Mesendoderm (in vitro differentiated cells): ENCODE results near the gene TNPO3.
A peak's percentile ranks its signal among the peaks of the same experiment; 100 is the strongest.
"Not testable (repeated sequence)": the region's sequence is repeated elsewhere in the genome, so short reads cannot be mapped to it uniquely, and the experiment has no call there.

Experiments
- DNase-seq: peaks from one replicate; pipeline ENCODE4 v3.0.0; 2013
- H2AK5ac ChIP-seq: 2 replicates; pipeline ENCODE4 v1.6.1; 2013; ENCODE audit warnings: low read length, inconsistent platforms
- H2BK120ac ChIP-seq: 2 replicates; pipeline ENCODE4 v1.6.1; 2013; ENCODE audit warnings: low read depth, mild to moderate bottlenecking, low read length, moderate library complexity, mixed read lengths
- H2BK15ac ChIP-seq: replicated peaks from 2 replicates; pipeline ENCODE4 v1.6.1; 2013; ENCODE audit warnings: low read depth, mild to moderate bottlenecking, moderate library complexity
- H2BK5ac ChIP-seq: 2 replicates; pipeline ENCODE4 v1.6.1; 2013; ENCODE audit warnings: low read length, inconsistent platforms
- H3K18ac ChIP-seq: 2 replicates; pipeline ENCODE4 v1.6.1; 2013; ENCODE audit warnings: mild to moderate bottlenecking, low read length, mixed read lengths
- H3K23ac ChIP-seq: one replicate; pipeline ENCODE4 v1.6.1; 2013; ENCODE audit warnings: low read length
- H3K27ac ChIP-seq: 2 replicates; pipeline ENCODE4 v1.5.1; 2013; ENCODE audit warnings: low read depth, mild to moderate bottlenecking, inconsistent platforms, low read length, moderate library complexity
- H3K27me3 ChIP-seq: 2 replicates; pipeline ENCODE4 v1.6.1; 2013; ENCODE audit warnings: low read length, control low read depth, mild to moderate bottlenecking, inconsistent platforms; ENCODE audit not compliant: insufficient read depth, poor library complexity
- H3K36me3 ChIP-seq: 2 replicates; pipeline ENCODE4 v1.6.1; 2013; ENCODE audit warnings: low read length, inconsistent platforms; ENCODE audit not compliant: control insufficient read depth, insufficient read depth
- H3K4ac ChIP-seq: one replicate; pipeline ENCODE4 v1.6.1; 2013; ENCODE audit warnings: low read depth, mild to moderate bottlenecking, low read length, moderate library complexity
- H3K4me1 ChIP-seq: 2 replicates; pipeline ENCODE4 v1.6.1; 2013; ENCODE audit warnings: low read depth, low read length, inconsistent platforms; ENCODE audit not compliant: control insufficient read depth
- H3K4me2 ChIP-seq: 2 replicates; pipeline ENCODE4 v1.6.1; 2013; ENCODE audit warnings: low read length
- H3K4me3 ChIP-seq: 2 replicates; pipeline ENCODE4 v1.5.1; 2013; ENCODE audit warnings: mild to moderate bottlenecking, low read length
- H3K56ac ChIP-seq: one replicate; pipeline ENCODE4 v1.6.1; 2013; ENCODE audit warnings: low read length
- H3K79me1 ChIP-seq: 2 replicates; pipeline ENCODE4 v1.6.1; 2013; ENCODE audit warnings: low read length, inconsistent platforms
- H3K79me2 ChIP-seq: 2 replicates; pipeline ENCODE4 v1.6.1; 2013; ENCODE audit warnings: mild to moderate bottlenecking, low read length; ENCODE audit not compliant: control insufficient read depth, insufficient read depth
- H3K9ac ChIP-seq: 2 replicates; pipeline ENCODE4 v1.6.1; 2013; ENCODE audit warnings: low read length, inconsistent platforms
- H4K5ac ChIP-seq: one replicate; pipeline ENCODE4 v1.6.1; 2013; ENCODE audit warnings: low read length
- H4K8ac ChIP-seq: one replicate; pipeline ENCODE4 v1.6.1; 2013; ENCODE audit warnings: low read depth, mild to moderate bottlenecking, control low read depth, low read length, moderate library complexity
- WGBS: extraction: QIAGEN DNeasy Blood & Tissue Kit; methylation state at CpG from one replicate; pipeline ENCODE4 v1.1.7; 2013; ENCODE audit warnings: low lambda C conversion rate, missing lambda C conversion rate; ENCODE audit not compliant: insufficient coverage; ENCODE audit errors: extremely low coverage; 5-methylcytosine and 5-hydroxymethylcytosine counted together

Gene TNPO3

DNA sequence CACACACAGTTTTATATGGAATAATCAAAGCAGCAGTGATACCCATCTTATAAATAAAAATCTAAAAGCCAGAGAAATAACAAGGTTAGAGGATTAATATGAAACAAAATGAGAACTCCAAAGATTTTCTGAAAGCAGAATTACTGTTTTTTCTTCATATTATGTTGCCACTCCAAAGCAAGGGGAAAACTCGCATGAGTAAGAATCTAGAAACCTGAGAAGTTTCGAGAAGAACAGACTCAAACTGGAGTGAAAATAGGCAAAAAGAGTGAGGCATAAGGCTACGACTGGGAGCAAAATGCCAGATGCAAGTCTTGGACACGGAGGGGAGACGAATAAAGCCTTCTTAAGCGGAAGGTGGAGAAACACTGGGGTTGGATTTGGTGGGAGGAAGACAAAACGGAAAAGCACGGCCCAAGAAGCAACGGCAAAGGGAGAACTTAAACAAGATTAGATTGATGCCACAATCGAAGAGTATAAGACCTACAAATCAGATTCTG, 923 bp downstream of the TNPO3 start:
- no CpG with 5 or more reads among the region's 10 CpGs for WGBS
- H3K23ac ChIP-seq = no peak overlapping the region

GRCh38 chr7:129052441-129052840, 2.5 kb downstream of the TNPO3 start:
- no peak overlapping the region for H3K56ac ChIP-seq
- H3K27ac ChIP-seq = no peak overlapping the region
- no peak overlapping the region for H3K23ac ChIP-seq
- no peak overlapping the region for H3K18ac ChIP-seq
- no peak overlapping the region for H2BK15ac ChIP-seq
- H3K4me2 ChIP-seq = no peak overlapping the region
- no peak overlapping the region for H3K4me3 ChIP-seq
- H4K8ac ChIP-seq = no peak overlapping the region
- DNase-seq = no peak
- WGBS = no CpG with 5 or more reads among the region's 1 CpG
- H3K36me3 ChIP-seq = no peaks in the 10 kb centered on the region
- peaks cover 6% of the 10 kb centered on the region for H3K79me1 ChIP-seq
- no peak overlapping the region for H2BK5ac ChIP-seq
- no peaks in the 10 kb centered on the region for H3K27me3 ChIP-seq
- no peak overlapping the region for H4K5ac ChIP-seq
- H2AK5ac ChIP-seq = no peak overlapping the region
- peaks cover 55% of the 10 kb centered on the region for H3K79me2 ChIP-seq
- no peak overlapping the region for H3K9ac ChIP-seq
- no peak overlapping the region for H2BK120ac ChIP-seq
- H3K4ac ChIP-seq = no peak overlapping the region
- peaks cover 3% of the 10 kb centered on the region for H3K4me1 ChIP-seq

More for the DNA sequence above, 923 bp downstream of the TNPO3 start:
- Histone ChIP-seq H2BK5ac (no peak overlapping the region), H3K4ac (peak overlapping the region; percentile 94), H2BK15ac (no peak overlapping the region), H3K27me3 (no peaks in the 10 kb centered on the region), H3K79me1 (peaks cover 6% of the 10 kb centered on the region), H3K4me2 (peak overlapping the region; percentile 70), H2AK5ac (no peak overlapping the region), H4K8ac (no peak overlapping the region), H3K56ac (peak overlapping the region; percentile 99), H4K5ac (no peak overlapping the region), H3K79me2 (peaks cover 44% of the 10 kb centered on the region), H3K36me3 (no peaks in the 10 kb centered on the region), H3K9ac (peak overlapping the region; percentile 99), H3K4me3 (peak overlapping the region; percentile 98), H2BK120ac (no peak overlapping the region), H3K18ac (peak overlapping the region; percentile 47), H3K27ac (peak overlapping the region; percentile 89), H3K4me1 (peaks cover 3% of the 10 kb centered on the region)
- no peak for DNase-seq

GRCh38 chr7:129051459-129051858, 3.5 kb downstream of the TNPO3 start:
- not testable (repeated sequence) for H2BK15ac ChIP-seq, H3K27me3 ChIP-seq, H3K79me1 ChIP-seq, H3K9ac ChIP-seq, H3K56ac ChIP-seq, H4K8ac ChIP-seq, H3K4me1 ChIP-seq, H3K4me2 ChIP-seq, DNase-seq, H3K4me3 ChIP-seq, H3K18ac ChIP-seq, H3K4ac ChIP-seq, H2BK120ac ChIP-seq, H4K5ac ChIP-seq, H3K23ac ChIP-seq, H3K27ac ChIP-seq, H2BK5ac ChIP-seq, H3K36me3 ChIP-seq, H2AK5ac ChIP-seq
- no CpG with 5 or more reads among the region's 7 CpGs for WGBS
- H3K79me2 ChIP-seq = peaks cover 61% of the 10 kb centered on the region

GRCh38 chr7:129047761-129048160, 7.2 kb downstream of the TNPO3 start:
- Histone ChIP-seq H3K27ac (no peak overlapping the region), H3K27me3 (no peaks in the 10 kb centered on the region), H3K79me1 (peaks cover 7% of the 10 kb centered on the region), H3K18ac (no peak overlapping the region), H3K4me2 (no peak overlapping the region), H3K4me3 (no peak overlapping the region), H3K56ac (no peak overlapping the region), H3K36me3 (no peaks in the 10 kb centered on the region), H2AK5ac (no peak overlapping the region), H2BK15ac (no peak overlapping the region), H3K23ac (no peak overlapping the region), H3K9ac (no peak overlapping the region), H3K4ac (no peak overlapping the region), H4K8ac (no peak overlapping the region), H3K4me1 (no peaks in the 10 kb centered on the region), H2BK5ac (no peak overlapping the region), H2BK120ac (no peak overlapping the region), H4K5ac (no peak overlapping the region), H3K79me2 (peaks cover 72% of the 10 kb centered on the region)
- WGBS = no CpG with 5 or more reads among the region's 2 CpGs
- no peak for DNase-seq

DNA sequence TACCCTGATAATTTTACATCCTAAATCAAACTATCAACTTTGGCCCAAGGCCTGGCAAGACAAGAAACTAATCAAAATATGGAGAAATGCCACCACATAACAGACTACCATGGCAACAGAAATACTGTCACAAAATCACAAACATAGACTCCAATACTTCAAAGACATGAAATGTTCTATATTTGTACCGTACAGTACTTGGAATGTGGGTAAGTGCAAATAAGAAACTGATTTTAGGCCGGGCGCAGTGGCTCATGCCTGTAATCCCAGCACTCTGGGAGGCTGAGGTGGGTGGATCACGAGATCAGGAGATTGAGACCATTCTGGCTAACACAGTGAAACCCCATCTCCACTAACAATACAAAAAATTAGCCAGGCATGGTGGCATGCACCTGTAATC, 9.2 kb downstream of the TNPO3 start:
- Histone ChIP-seq H3K4ac (no peak overlapping the region), H3K56ac (no peak overlapping the region), H3K9ac (no peak overlapping the region), H2BK15ac (no peak overlapping the region), H3K4me2 (no peak overlapping the region), H3K79me2 (peaks cover 69% of the 10 kb centered on the region), H3K18ac (no peak overlapping the region), H4K8ac (no peak overlapping the region), H3K4me3 (no peak overlapping the region), H3K36me3 (no peaks in the 10 kb centered on the region), H2BK5ac (no peak overlapping the region), H4K5ac (no peak overlapping the region), H3K23ac (no peak overlapping the region), H2AK5ac (no peak overlapping the region), H3K27ac (no peak overlapping the region), H3K79me1 (peaks cover 11% of the 10 kb centered on the region), H3K4me1 (no peaks in the 10 kb centered on the region), H2BK120ac (no peak overlapping the region), H3K27me3 (no peaks in the 10 kb centered on the region)
- no CpG with 5 or more reads among the region's 4 CpGs for WGBS
- DNase-seq = no peak

- Histone ChIP-seq H2BK5ac (no peak overlapping the region), H3K18ac (no peak overlapping the region), H3K4me1 (no peaks in the 10 kb centered on the region), H3K23ac (no peak overlapping the region), H3K4me2 (no peak overlapping the region), H2BK120ac (no peak overlapping the region), H3K4ac (no peak overlapping the region), H3K79me2 (peaks cover 65% of the 10 kb centered on the region), H3K36me3 (no peaks in the 10 kb centered on the region), H4K5ac (no peak overlapping the region), H3K4me3 (no peak overlapping the region), H3K9ac (no peak overlapping the region), H3K27me3 (no peaks in the 10 kb centered on the region), H3K56ac (no peak overlapping the region), H3K27ac (no peak overlapping the region), H2AK5ac (no peak overlapping the region), H2BK15ac (no peak overlapping the region), H4K8ac (no peak overlapping the region), H3K79me1 (peaks cover 8% of the 10 kb centered on the region)
- WGBS = no CpG with 5 or more reads among the region's 3 CpGs
- DNase-seq = no peak
These were observed 11.9 kb downstream of the TNPO3 start for GRCh38 chr7:129043012-129043411.
